Measurements from ENCODE around the gene KMT2A.

Gene KMT2A

DNA sequence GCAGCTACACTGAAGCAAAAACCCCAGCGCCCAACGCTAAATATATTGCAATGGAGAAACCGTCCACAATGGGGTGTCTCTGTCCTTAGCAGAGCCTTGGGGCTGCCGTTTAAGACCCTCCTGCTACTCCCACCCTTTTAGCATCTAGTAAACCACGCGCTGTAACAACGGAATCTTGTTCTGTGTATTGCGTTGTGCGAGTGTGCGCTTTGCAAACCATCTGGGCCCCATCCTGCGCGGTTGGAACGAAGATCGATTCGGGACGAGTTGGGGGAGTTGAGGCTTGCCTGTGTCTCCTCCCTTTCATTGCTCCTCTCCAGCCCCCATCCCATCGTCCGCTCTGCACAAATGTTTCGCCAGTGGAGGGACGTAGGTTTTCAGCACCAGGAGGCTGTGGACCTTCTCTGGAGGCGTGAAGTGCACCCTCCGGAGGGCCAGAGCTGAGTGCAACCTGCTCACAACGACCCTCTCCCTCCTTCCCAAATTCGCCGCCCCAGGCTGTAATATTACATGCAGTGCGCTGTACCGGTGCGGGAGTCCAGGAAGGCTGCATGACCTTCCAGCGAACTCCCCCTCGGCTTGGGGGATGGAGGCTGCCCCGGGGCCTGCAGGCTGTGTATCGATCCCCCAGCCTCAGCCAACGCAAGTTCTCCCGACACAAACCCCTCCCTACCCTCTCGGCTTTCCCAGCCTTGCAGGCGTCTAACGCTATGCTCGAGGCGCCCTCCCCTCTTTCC, 1.6 kb upstream of the KMT2A start:
- Histone ChIP-seq H3K27me3 (ENCODE audit: control insufficient read depth, insufficient read depth, low read length) (no peaks in the 10 kb centered on the region), H3K4me3 (ENCODE audit: low read depth, low read length) (peak overlapping the region; percentile 63), H3K27ac (no peak overlapping the region), H3K79me2 (peaks cover 5% of the 10 kb centered on the region), H2AFZ (peak overlapping the region; percentile 84), H3K4me1 (no peaks in the 10 kb centered on the region), H3K9me3 (ENCODE audit: control insufficient read depth, low read length) (no peaks in the 10 kb centered on the region), H3K9ac (no peak overlapping the region), H3K36me3 (ENCODE audit: control insufficient read depth, insufficient read depth, low read length) (no peaks in the 10 kb centered on the region), H3K4me2 (ENCODE audit: low read length) (peak overlapping the region; percentile 78)
- TF ChIP-seq, protein P1, sequence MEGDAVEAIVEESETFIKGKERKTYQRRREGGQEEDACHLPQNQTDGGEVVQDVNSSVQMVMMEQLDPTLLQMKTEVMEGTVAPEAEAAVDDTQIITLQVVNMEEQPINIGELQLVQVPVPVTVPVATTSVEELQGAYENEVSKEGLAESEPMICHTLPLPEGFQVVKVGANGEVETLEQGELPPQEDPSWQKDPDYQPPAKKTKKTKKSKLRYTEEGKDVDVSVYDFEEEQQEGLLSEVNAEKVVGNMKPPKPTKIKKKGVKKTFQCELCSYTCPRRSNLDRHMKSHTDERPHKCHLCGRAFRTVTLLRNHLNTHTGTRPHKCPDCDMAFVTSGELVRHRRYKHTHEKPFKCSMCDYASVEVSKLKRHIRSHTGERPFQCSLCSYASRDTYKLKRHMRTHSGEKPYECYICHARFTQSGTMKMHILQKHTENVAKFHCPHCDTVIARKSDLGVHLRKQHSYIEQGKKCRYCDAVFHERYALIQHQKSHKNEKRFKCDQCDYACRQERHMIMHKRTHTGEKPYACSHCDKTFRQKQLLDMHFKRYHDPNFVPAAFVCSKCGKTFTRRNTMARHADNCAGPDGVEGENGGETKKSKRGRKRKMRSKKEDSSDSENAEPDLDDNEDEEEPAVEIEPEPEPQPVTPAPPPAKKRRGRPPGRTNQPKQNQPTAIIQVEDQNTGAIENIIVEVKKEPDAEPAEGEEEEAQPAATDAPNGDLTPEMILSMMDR (IDR thresholded peaks at IDR 0.05): no peak

DNA sequence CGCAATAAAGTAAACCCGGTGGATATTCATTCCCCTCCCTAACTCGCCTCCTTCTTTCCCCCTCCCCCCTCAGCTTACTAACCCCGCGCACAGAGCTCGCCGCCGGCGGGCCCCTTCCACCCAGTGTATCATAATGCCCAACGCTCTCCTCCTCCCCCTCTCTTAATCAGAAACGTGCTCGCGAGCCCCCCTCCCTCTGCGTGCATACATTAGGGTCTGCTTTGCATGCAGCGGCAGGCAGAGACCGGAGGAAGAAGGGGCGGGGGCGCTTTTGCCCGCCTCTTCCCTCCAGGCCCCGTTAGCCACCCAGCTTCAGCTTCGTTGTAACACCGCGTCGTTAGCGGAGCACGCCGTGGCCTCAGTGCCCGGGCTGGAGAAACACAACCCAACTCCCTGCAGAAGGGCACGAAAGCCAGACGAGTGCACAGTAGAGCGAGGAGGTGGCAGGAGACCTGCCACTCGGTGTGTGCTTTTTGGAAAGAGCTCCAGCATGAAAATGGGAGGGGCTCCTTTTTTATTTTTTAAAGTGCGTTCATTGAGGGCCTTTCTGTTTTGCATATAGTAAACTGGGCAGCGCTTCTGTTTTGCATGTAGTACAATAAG, 901 bp upstream of the KMT2A start:
- H3K79me2 ChIP-seq: peaks cover 8% of the 10 kb centered on the region

DNA sequence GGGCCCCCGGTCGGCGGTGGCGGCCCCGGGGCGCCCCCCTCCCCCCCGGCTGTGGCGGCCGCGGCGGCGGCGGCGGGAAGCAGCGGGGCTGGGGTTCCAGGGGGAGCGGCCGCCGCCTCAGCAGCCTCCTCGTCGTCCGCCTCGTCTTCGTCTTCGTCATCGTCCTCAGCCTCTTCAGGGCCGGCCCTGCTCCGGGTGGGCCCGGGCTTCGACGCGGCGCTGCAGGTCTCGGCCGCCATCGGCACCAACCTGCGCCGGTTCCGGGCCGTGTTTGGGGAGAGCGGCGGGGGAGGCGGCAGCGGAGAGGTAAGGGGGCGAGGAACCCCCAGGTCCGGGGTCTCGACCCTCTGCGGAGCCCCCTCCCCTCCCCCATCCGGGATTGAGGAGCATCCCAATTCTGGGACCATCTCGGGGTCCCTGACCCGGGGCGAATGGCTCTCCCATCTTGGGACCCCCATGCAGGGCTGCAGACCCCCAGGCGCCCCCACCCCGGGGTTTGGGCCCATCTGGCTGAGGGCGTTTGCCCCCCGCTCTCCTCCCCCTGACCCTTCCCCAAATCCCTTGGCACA, 431 bp downstream of the KMT2A start:
- Histone ChIP-seq H3K27me3 (ENCODE audit: control insufficient read depth, insufficient read depth, low read length) (no peaks in the 10 kb centered on the region), H3K9ac (no peak overlapping the region), H3K4me2 (ENCODE audit: low read length) (peak overlapping the region; percentile 85), H3K4me1 (no peaks in the 10 kb centered on the region), H3K27ac (peak overlapping the region; percentile 78), H3K4me3 (ENCODE audit: low read depth, low read length) (peak overlapping the region; percentile 72), H3K9me3 (ENCODE audit: control insufficient read depth, low read length) (no peaks in the 10 kb centered on the region), H3K36me3 (ENCODE audit: control insufficient read depth, insufficient read depth, low read length) (no peaks in the 10 kb centered on the region), H3K79me2 (peaks cover 13% of the 10 kb centered on the region), H2AFZ (peak overlapping the region; percentile 60)
- TF ChIP-seq, protein P1 (IDR thresholded peaks at IDR 0.05): no peak

More for the DNA sequence above, 901 bp upstream of the KMT2A start:
- peak overlapping the region; percentile 84 for H2AFZ ChIP-seq
- H3K4me3 ChIP-seq (ENCODE audit: low read depth, low read length): peak overlapping the region; percentile 63
- H3K27me3 ChIP-seq (ENCODE audit: control insufficient read depth, insufficient read depth, low read length): no peaks in the 10 kb centered on the region
- no peaks in the 10 kb centered on the region for H3K9me3 ChIP-seq (ENCODE audit: control insufficient read depth, low read length)
- peak overlapping the region; percentile 81 for H3K27ac ChIP-seq
- no peaks in the 10 kb centered on the region for H3K4me1 ChIP-seq
- TF ChIP-seq, protein P1 (IDR thresholded peaks at IDR 0.05): no peak
- H3K9ac ChIP-seq: no peak overlapping the region
- peak overlapping the region; percentile 78 for H3K4me2 ChIP-seq (ENCODE audit: low read length)
- no peaks in the 10 kb centered on the region for H3K36me3 ChIP-seq (ENCODE audit: control insufficient read depth, insufficient read depth, low read length)

DNA sequence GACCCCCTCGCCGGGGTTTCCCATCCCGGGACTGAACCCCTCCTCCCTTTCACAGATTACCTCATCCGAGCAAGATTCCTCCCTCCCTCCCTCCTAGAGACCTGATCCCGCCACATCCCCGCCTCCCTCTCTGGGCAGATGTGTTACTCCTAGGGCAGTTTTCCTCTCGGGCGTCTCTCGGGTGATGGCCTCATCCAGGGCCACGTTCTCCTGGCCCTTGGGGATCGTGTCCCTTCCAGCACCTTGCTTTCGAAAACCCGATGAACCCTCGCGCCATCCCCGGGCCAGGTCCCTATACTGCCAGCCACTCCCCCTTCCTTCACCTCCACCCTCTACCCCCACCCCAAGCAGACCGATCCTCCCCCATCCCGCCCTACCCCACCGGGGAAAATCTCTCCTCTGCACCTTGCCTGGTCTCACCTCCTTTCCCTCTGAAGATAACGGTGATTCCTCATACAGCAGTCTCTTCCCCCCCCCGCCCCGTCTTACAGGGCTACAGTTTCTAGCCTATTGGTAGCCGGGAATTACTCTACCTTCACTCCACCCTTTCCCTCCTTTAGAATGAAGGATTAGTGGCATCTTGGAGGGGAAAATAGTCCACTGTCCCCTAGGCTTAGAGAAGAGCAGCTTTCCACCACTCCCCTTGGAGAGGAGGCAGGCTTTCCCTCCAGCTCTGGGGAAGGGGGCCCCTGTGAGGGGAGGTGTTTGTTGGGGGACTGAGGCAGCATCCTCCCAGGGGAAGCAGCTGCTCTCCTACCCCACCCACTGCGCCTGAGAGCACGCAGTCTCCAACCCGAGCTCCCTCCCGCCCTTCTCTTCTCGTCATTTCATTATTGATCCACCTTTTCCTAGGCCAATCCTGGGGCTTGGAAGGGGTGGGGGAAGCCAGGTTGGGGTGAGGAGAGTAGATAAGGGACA, 1.2 kb downstream of the KMT2A start:
- H3K27me3 ChIP-seq (ENCODE audit: control insufficient read depth, insufficient read depth, low read length): no peaks in the 10 kb centered on the region
- no peak overlapping the region for H2AFZ ChIP-seq
- H3K27ac ChIP-seq: peak overlapping the region; percentile 78
- no peaks in the 10 kb centered on the region for H3K36me3 ChIP-seq (ENCODE audit: control insufficient read depth, insufficient read depth, low read length)
- H3K4me1 ChIP-seq: no peaks in the 10 kb centered on the region
- TF ChIP-seq, protein P1 (IDR thresholded peaks at IDR 0.05): no peak
- H3K79me2 ChIP-seq: peaks cover 15% of the 10 kb centered on the region
- no peak overlapping the region for H3K9ac ChIP-seq
- peak overlapping the region; percentile 72 for H3K4me3 ChIP-seq (ENCODE audit: low read depth, low read length)
- H3K9me3 ChIP-seq (ENCODE audit: control insufficient read depth, low read length): no peaks in the 10 kb centered on the region
- peak overlapping the region; percentile 85 for H3K4me2 ChIP-seq (ENCODE audit: low read length)

All from parathyroid adenoma (tissue), 2 donors.